A549 treated with AZD9567 at 1 μM for 4 hours (cell line): ENCODE results near the gene TOR4A. TPM values are rescaled to one million over a fixed set of nuclear protein-coding genes. Genes with fewer than 3 reads are reported as not detected.

Experiments
- total RNA-seq: library from RNA; stranded (reverse); fragments of 200-300 nt; extraction: Qiagen RNA extraction; gene quantifications from 5 replicates; pipeline ENCODE4 v1.2.3, GENCODE V29; 2022; ENCODE audit not compliant: insufficient read depth

The TOR4A gene
- total RNA-seq, result 15.9 to 26.2 TPM (median 25.4 TPM) in 5 replicates

DNA sequence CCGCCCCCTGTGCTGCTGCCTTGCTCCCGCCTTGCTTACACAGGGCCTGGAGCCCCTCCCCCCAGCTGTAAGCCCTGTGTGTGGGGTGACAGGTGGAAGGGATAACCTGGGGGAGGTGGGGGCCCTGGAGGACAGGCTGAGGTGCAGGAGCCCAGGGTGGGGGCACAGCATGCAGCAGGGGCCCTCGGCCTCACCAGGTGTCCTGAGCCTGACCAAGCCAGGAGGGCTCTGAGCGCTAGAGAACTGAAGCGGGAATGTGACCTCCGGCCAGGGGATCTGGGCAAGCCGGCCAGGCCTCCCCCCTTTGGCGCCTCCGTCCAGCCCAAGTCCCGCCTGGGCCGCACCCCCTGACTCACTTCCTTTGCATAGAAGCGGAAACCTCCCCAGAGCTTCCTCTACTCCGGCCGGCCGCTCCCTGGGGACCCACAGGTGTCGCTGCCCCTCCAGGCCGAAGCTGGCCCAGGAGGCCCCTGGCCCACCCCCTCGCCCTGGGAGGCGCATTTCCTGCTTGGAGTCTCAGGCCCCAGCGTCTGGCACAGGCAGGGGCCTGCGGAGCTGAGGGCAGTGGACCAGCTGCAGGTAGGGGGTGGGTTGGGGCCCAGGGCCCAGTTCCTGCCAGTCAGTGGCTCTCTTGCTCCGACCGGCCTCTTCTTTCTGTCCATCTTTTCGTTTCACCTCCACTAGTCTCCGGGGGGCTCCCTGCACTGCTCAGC lies at the start of gene TOR4A:
TSS of gene TOR4A (plus strand) at position 398 of the 713 bp plus-strand sequence. CDS start 964 bp downstream, outside the sequence.

DNA sequence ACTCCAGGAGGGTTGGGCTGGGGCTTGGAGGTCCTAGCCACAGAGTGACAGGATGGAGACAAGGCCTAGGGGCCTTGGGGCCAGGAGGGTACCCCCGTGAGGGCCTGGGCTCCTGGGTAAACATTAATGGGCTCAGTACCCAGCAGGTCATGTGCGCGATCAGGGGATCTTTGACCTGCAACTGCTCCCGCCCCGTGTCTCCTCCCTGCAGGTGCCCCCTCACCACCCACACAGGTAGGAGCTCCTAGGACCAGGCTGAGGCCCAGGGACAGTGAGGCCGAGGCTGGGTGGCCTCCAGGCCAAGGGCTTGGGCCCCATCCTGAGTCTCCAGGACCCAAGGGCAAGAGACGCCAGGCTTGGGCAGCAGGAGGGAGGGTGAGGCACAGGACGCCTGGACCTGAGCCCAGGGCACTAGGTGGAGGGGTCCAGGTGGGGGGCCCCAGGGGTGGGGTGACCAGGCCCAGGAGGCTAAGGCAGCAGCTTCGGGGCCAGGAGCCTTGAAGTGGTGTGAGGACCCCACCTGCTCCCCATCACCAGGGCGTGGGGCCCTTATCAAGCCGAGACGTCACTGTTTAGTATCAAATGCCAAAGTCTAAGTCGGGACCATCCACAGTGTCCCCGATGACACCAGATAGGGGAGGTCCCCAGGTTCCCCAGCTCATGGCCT lies 46.7 kb upstream of the TOR4A start, which contains the start of gene SLC34A3:
TSS of gene SLC34A3 (plus strand) at position 197 of the 667 bp plus-strand sequence. CDS start 802 bp downstream, outside the sequence.

DNA sequence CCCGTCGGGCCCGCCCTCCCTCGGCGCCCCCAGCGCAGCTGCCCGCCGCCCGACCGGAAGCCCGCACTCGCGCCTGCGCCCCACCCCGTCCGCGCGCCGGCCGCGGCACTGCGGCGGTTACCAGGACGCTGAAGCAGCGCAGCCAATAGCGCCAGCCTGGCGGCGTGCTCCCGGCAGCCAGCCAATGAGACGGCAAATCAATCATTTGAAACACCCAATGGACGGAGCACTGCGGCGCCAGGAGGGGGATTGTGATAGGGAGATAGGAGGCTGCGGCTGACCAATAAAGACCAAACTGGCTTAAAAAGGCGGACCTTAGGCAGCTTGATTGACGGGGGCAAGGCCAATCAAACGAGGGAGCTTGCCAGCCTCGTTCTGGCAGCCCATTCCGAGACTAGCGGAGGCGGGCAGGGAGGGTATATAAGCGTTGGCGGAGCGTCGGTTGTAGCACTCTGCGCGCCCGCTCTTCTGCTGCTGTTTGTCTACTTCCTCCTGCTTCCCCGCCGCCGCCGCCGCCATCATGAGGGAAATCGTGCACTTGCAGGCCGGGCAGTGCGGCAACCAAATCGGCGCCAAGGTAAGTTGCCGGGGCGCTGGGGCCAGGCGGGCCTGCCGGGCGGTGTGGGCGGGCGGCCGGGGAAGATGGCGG lies 36.6 kb upstream of the TOR4A start, which contains the start of gene TUBB4B:
TSS of gene TUBB4B (plus strand) at position 447 of the 649 bp plus-strand sequence. CDS start at position 521, 74 bp downstream.

DNA sequence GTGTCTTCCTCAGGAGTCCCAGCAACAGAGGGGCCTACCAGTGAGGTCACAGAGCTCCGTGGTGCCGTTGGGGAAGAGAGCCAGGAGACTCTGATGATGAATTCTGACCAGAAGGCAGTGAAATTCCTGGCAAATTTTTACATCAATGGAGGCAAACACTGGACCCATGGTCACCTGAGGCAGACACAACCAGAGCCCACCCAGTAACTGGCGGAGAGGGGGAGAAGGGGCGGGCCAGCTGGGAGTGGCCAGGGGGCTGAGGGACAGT lies 26.4 kb upstream of the TOR4A start, which contains the start of gene STPG3:
TSS of gene STPG3 (plus strand) at position 93 of the 268 bp plus-strand sequence. CDS start at position 94, 1 bp downstream.

DNA sequence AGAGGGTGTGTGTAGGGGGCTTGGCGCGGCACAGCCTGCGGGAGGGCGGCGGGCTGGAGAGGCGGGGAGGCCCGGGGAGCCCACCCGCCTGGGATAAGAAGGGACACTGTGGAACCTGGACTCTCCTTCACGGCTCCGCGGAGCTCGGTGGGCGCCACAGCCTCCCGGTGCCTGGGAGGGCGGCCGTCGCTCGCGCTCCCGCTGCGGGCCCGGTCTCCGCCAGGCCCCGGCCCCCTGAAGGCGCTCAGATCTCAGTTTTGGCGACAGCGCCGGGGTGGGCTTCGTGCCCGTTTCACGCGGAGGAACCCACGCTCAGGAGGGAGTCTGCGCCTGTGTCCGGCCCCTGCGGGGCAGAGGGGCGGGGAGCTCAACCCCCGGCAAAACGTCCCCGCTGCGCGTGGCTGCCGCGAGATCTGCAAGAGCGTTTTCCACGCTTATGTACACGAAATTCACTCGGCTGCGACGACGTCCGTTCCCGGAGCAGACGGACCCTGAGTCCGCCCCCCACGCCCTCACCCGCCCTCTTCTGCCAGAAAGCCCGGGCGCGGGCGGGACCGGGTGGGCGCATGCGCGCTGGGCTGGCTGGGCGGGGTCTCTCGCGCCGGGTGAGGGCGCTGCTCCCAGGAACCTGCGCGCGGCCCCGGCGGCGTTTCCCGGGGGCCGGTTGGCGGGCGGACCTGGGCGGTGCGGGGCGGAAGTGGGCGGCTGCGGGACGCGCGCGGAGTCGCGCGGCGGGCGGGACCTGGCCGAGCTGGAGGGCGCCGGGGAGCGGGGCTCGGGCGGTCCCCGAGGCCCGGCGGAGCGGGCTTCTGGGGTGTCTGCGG lies 22.7 kb upstream of the TOR4A start, which contains the start of gene NELFB:
TSS of gene NELFB (plus strand) at position 704 of the 824 bp plus-strand sequence.

DNA sequence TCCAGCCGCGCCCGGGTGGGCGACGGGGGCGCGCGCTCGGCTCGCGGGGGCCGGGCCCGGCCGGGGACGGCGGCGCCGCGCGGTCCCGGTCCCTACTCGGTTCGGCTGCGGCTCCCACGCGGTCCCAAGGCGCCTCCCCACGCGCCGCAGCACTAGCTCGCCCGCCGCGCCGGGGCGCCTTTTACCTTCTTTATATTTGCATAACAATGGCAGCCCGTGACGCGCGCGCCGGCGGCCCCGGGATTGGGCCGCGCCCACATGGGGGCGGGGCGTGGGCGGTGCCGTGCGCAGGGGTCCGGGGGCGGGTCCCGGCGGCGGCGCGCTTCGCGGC lies 24.6 kb downstream of the TOR4A start, which contains the start of gene NRARP:
TSS of gene NRARP (minus strand) at position 154 of the 331 bp plus-strand sequence. CDS start 343 bp downstream, outside the sequence.

Other genes starting within 250 kb of the TOR4A start
- 20.0 to 29.5 TPM (median 27.5 TPM) in 5 replicates for gene ABCA2, start 249.5 kb upstream of the TOR4A start, total RNA-seq
- gene FUT7, start 245.6 kb upstream of the TOR4A start, total RNA-seq, result 0.03 to 0.09 TPM (median 0.03 TPM) in 4 of 5 replicates, not detected in the other
- gene NPDC1, start 231.5 kb upstream of the TOR4A start, total RNA-seq, result 49.4 to 88.3 TPM (median 87.7 TPM) in 5 replicates
- gene ENTPD2, start 223.7 kb upstream of the TOR4A start, total RNA-seq, result 1.4 to 3.0 TPM (median 2.6 TPM) in 5 replicates
- gene SAPCD2, start 207.2 kb upstream of the TOR4A start, total RNA-seq, result 14.9 to 28.4 TPM (median 24.6 TPM) in 5 replicates
- 9.8 to 16.4 TPM (median 11.7 TPM) in 5 replicates for gene UAP1L1, start 200.2 kb upstream of the TOR4A start, total RNA-seq
- 40.8 to 56.5 TPM (median 52.7 TPM) in 5 replicates for gene MAN1B1, start 190.7 kb upstream of the TOR4A start, total RNA-seq
- 65.1 to 122 TPM (median 115 TPM) in 5 replicates for gene DPP7, start 163.0 kb upstream of the TOR4A start, total RNA-seq
- gene GRIN1, start 138.6 kb upstream of the TOR4A start, total RNA-seq, result 0.19 to 0.95 TPM (median 0.29 TPM) in 4 of 5 replicates, not detected in the other
- 0.99 to 1.8 TPM (median 1.3 TPM) in 4 of 5 replicates, not detected in the other for gene LRRC26, start 107.7 kb upstream of the TOR4A start, total RNA-seq
- gene TMEM210, start 105.7 kb upstream of the TOR4A start, total RNA-seq, result not detected in 5 replicates
- 23.3 to 39.2 TPM (median 38.3 TPM) in 5 replicates for gene ANAPC2, start 89.2 kb upstream of the TOR4A start, total RNA-seq
- gene SSNA1, start 89.0 kb upstream of the TOR4A start, total RNA-seq, result 119 to 158 TPM (median 150 TPM) in 5 replicates
- gene TPRN, start 77.0 kb upstream of the TOR4A start, total RNA-seq, result 9.3 to 14.1 TPM (median 12.9 TPM) in 5 replicates
- 32.0 to 48.4 TPM (median 46.4 TPM) in 5 replicates for gene TMEM203, start 72.1 kb upstream of the TOR4A start, total RNA-seq
- gene NDOR1, start 72.0 kb upstream of the TOR4A start, total RNA-seq, result 10.9 to 20.2 TPM (median 20.0 TPM) in 5 replicates
- gene RNF208, start 55.5 kb upstream of the TOR4A start, total RNA-seq, result 1.7 to 2.3 TPM (median 1.8 TPM) in 4 of 5 replicates, not detected in the other
- gene CYSRT1, start 52.6 kb upstream of the TOR4A start, total RNA-seq, result 1.7 to 4.2 TPM (median 3.2 TPM) in 5 replicates
- gene RNF224, start 50.2 kb upstream of the TOR4A start, total RNA-seq, result 0.17 to 0.29 TPM (median 0.22 TPM) in 4 of 5 replicates, not detected in the other
- 0.06 to 0.14 TPM (median 0.10 TPM) in 4 of 5 replicates, not detected in the other for gene SLC34A3, start 46.8 kb upstream of the TOR4A start, total RNA-seq
- gene TUBB4B, start 36.4 kb upstream of the TOR4A start, total RNA-seq, result 802 to 950 TPM (median 862 TPM) in 5 replicates
- gene STPG3, start 26.4 kb upstream of the TOR4A start, total RNA-seq, result not detected in 5 replicates
- gene NELFB, start 22.4 kb upstream of the TOR4A start, total RNA-seq, result 48.5 to 62.6 TPM (median 57.4 TPM) in 5 replicates
- gene NRARP, start 24.5 kb downstream of the TOR4A start, total RNA-seq, result 3.9 to 6.3 TPM (median 4.6 TPM) in 5 replicates
- 5.9 to 7.2 TPM (median 6.7 TPM) in 5 replicates for gene EXD3, start 145.4 kb downstream of the TOR4A start, total RNA-seq
- gene NOXA1, start 145.7 kb downstream of the TOR4A start, total RNA-seq, result 1.3 to 2.0 TPM (median 1.9 TPM) in 4 of 5 replicates, not detected in the other
- 0.19 to 0.28 TPM (median 0.25 TPM) in 4 of 5 replicates, not detected in the other for gene ENTPD8, start 163.6 kb downstream of the TOR4A start, total RNA-seq
- 35.0 to 48.0 TPM (median 47.3 TPM) in 5 replicates for gene NSMF, start 181.6 kb downstream of the TOR4A start, total RNA-seq